HG02642 (cell line): ENCODE data around the gene ARR3.
A peak's percentile ranks its signal among the peaks of the same experiment; 100 is the strongest.
"Not testable (repeated sequence)": the region's sequence is repeated elsewhere in the genome, so short reads cannot be mapped to it uniquely, and the experiment has no call there.

Experiments used
- ATAC-seq: cut with Tn5 transposase; IDR thresholded peaks from one replicate; pipeline ENCODE4 v1.9.1; 2021; ENCODE audit warnings: mild to moderate bottlenecking; ENCODE audit not compliant: unreplicated experiment, poor library complexity

Gene ARR3

GRCh38 chrX:70268034-70268433 is at the start of gene ARR3:
Gene ARR3 (plus strand): TSS chrX:70268334. CDS start chrX:70269386, 1,052 bp downstream.
- ATAC-seq, result no peak

- ATAC-seq, result no peak
Observed at GRCh38 chrX:70219938-70220764, 48.0 kb upstream of the ARR3 start.

GRCh38 chrX:70226048-70226447 is 42.1 kb upstream of the ARR3 start:
- ATAC-seq, result no peak

GRCh38 chrX:70226687-70227086 is 41.4 kb upstream of the ARR3 start:
- no peak for ATAC-seq

- no peak for ATAC-seq
Observed at GRCh38 chrX:70231666-70232065, 36.5 kb upstream of the ARR3 start.

GRCh38 chrX:70234355-70234754 is 33.8 kb upstream of the ARR3 start, which contains the start of gene AWAT1:
Gene AWAT1 (plus strand): TSS chrX:70234655. CDS start chrX:70234696, 41 bp downstream.
- ATAC-seq, result no peak

- ATAC-seq, result no peak
Observed at GRCh38 chrX:70240751-70241150, 27.4 kb upstream of the ARR3 start.

GRCh38 chrX:70241501-70241900 is 26.6 kb upstream of the ARR3 start:
- ATAC-seq, result no peak

- ATAC-seq, result not testable (repeated sequence)
Observed at GRCh38 chrX:70243601-70244000, 24.5 kb upstream of the ARR3 start.

- ATAC-seq, result no peak
Observed at GRCh38 chrX:70244881-70245280, 23.3 kb upstream of the ARR3 start.

GRCh38 chrX:70247252-70247651 is 20.9 kb upstream of the ARR3 start:
- no peak for ATAC-seq

GRCh38 chrX:70252491-70252890 is 15.6 kb upstream of the ARR3 start:
- no peak for ATAC-seq

- ATAC-seq, result no peak
Observed at GRCh38 chrX:70253377-70254062, 14.6 kb upstream of the ARR3 start.

- ATAC-seq, result no peak
Observed at GRCh38 chrX:70254063-70254400, 14.1 kb upstream of the ARR3 start.

- ATAC-seq, result no peak
Observed at GRCh38 chrX:70254909-70255308, 13.2 kb upstream of the ARR3 start.

GRCh38 chrX:70255452-70255851 is 12.7 kb upstream of the ARR3 start:
- ATAC-seq, result no peak

- no peak for ATAC-seq
Observed at GRCh38 chrX:70257423-70258288, 10.5 kb upstream of the ARR3 start.

GRCh38 chrX:70260104-70260503 is 8.0 kb upstream of the ARR3 start, which contains the start of gene P2RY4:
Gene P2RY4 (minus strand): TSS chrX:70260204. CDS start chrX:70259624, 580 bp downstream.
- no peak for ATAC-seq

GRCh38 chrX:70262952-70263567 is 5.1 kb upstream of the ARR3 start:
- peak; percentile 75 for ATAC-seq

GRCh38 chrX:70264784-70265183 is 3.4 kb upstream of the ARR3 start:
- ATAC-seq, result no peak
